DND-41 (cell line): ENCODE data around the gene NTN1.

Experiments
- ATAC-seq: fragments of 200-7000 bp; cut with Tn5 transposase; 3 replicates; pipeline ENCODE4 v1.9.1; 2021; ENCODE audit warnings: low read depth; ENCODE audit not compliant: insufficient read depth
- DNase-seq: peaks from one replicate; pipeline ENCODE4 v3.0.0-alpha.2; 2020
- H2AFZ ChIP-seq: 2 replicates; pipeline ENCODE4 v1.6.0; 2012; ENCODE audit warnings: low read depth, low read length
- H3K27ac ChIP-seq: 2 replicates; pipeline ENCODE4 v1.5.1; 2012; ENCODE audit warnings: low read length, inconsistent platforms
- H3K27me3 ChIP-seq: fragments of 200-600 bp; sonication (generic); 2 replicates; pipeline ENCODE4 v1.6.0; 2012; ENCODE audit warnings: low read length, mild to moderate bottlenecking, inconsistent platforms; ENCODE audit not compliant: insufficient read depth, poor library complexity
- H3K36me3 ChIP-seq: 2 replicates; pipeline ENCODE4 v1.5.1; 2012; ENCODE audit warnings: low read length, inconsistent platforms; ENCODE audit not compliant: insufficient read depth
- H3K4me1 ChIP-seq: 2 replicates; pipeline ENCODE4 v1.5.1; 2012; ENCODE audit warnings: mild to moderate bottlenecking, low read length; ENCODE audit not compliant: insufficient read depth
- H3K4me2 ChIP-seq: 2 replicates; pipeline ENCODE4 v1.6.0; 2012; ENCODE audit warnings: mild to moderate bottlenecking, moderate library complexity, low read length, inconsistent platforms; ENCODE audit not compliant: insufficient read depth
- H3K4me3 ChIP-seq, 2 experiments: fragments of 200-600 bp in 1 of 2; shearing (Covaris generic) in 1 of 2; 2 replicates each; pipeline ENCODE4 v1.5.1; 2012 to 2016; ENCODE audit warnings: inconsistent platforms in 2 of 2, low read length in 2 of 2, mild to moderate bottlenecking in 2 of 2, low read depth in 1 of 2, moderate library complexity in 1 of 2
- H3K79me2 ChIP-seq: 2 replicates; pipeline ENCODE4 v1.6.0; 2012; ENCODE audit warnings: low read length, inconsistent platforms; ENCODE audit not compliant: insufficient read depth
- H3K9ac ChIP-seq: 2 replicates; pipeline ENCODE4 v1.6.0; 2012; ENCODE audit warnings: low read depth, mild to moderate bottlenecking, inconsistent platforms, low read length, moderate library complexity
- H3K9me3 ChIP-seq: 2 replicates; pipeline ENCODE4 v1.5.1; 2012; ENCODE audit warnings: low read length, moderate library complexity, mild to moderate bottlenecking, inconsistent platforms; ENCODE audit not compliant: insufficient read depth, severe bottlenecking
- H4K20me1 ChIP-seq: 2 replicates; pipeline ENCODE4 v1.6.0; 2012; ENCODE audit warnings: low read length; ENCODE audit not compliant: insufficient read depth
- EZH2 ChIP-seq: IDR thresholded peaks from 3 replicates; pipeline ENCODE4 v1.6.1; 2012; ENCODE audit warnings: borderline replicate concordance, low read depth, mild to moderate bottlenecking, moderate library complexity, low read length, inconsistent platforms; ENCODE audit not compliant: severe bottlenecking
- TF ChIP-seq, protein P1 (sequence below): IDR thresholded peaks from 2 replicates; pipeline ENCODE4 v1.5.1; 2012; ENCODE audit warnings: borderline replicate concordance, low read length, moderate library complexity, mild to moderate bottlenecking; ENCODE audit not compliant: poor library complexity, severe bottlenecking; ENCODE audit errors: extremely low read depth

Gene NTN1

DNA sequence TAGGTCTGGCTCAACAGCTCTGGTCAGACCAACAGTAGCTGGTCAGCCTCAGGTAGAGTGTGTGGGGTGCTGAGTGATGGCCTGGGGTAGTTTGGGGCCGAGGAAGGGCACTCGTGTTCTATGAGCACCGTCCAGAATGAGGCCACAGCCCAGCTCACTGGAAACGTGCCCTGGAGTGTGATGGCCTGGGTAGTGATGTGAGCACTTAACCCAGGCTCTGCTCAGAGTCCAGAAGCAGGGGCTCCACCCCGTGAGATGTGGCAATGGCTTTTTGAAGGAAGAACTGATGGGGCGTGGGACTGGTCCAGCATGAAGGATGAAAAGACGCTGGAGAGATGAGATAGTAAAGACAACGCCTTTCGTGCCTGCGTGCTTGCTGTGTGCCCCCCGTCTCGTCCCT, 35.3 kb downstream of the NTN1 start:
- H3K9me3 ChIP-seq: no peaks in the 10 kb centered on the region
- ATAC-seq (no peak), DNase-seq (no peak)
- H3K4me1 ChIP-seq: no peaks in the 10 kb centered on the region
- H3K27ac ChIP-seq: no peak overlapping the region
- no peak overlapping the region for H2AFZ ChIP-seq
- H3K4me2 ChIP-seq: no peak overlapping the region
- TF ChIP-seq EZH2: no peak
- TF ChIP-seq, protein P1, sequence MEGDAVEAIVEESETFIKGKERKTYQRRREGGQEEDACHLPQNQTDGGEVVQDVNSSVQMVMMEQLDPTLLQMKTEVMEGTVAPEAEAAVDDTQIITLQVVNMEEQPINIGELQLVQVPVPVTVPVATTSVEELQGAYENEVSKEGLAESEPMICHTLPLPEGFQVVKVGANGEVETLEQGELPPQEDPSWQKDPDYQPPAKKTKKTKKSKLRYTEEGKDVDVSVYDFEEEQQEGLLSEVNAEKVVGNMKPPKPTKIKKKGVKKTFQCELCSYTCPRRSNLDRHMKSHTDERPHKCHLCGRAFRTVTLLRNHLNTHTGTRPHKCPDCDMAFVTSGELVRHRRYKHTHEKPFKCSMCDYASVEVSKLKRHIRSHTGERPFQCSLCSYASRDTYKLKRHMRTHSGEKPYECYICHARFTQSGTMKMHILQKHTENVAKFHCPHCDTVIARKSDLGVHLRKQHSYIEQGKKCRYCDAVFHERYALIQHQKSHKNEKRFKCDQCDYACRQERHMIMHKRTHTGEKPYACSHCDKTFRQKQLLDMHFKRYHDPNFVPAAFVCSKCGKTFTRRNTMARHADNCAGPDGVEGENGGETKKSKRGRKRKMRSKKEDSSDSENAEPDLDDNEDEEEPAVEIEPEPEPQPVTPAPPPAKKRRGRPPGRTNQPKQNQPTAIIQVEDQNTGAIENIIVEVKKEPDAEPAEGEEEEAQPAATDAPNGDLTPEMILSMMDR: no peak
- H3K79me2 ChIP-seq: no peaks in the 10 kb centered on the region
- no peak overlapping the region for H3K4me3 ChIP-seq
- H3K36me3 ChIP-seq: no peaks in the 10 kb centered on the region
- H3K9ac ChIP-seq: no peak overlapping the region
- no peaks in the 10 kb centered on the region for H4K20me1 ChIP-seq
- no peaks in the 10 kb centered on the region for H3K27me3 ChIP-seq

DNA sequence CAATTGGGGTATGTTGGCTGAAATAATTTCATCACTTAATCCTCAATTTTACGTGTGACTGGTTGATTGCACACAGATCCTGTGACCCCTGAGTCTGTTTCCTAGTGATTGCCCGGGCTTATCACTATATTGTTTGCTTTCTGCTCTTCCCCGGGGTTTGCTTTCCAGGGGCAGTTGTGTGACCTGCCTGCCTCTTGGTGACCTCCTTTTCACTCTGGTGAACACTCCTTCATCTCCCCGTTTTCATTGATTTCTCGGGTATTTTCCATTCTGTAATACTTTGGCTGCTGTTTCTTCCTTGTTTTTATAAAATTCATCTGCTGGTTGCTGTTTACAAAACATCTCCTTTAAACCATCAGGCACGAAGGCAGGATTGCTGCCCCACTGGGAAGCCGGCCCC, 36.0 kb downstream of the NTN1 start:
- Histone ChIP-seq H2AFZ (no peak overlapping the region), H3K36me3 (no peaks in the 10 kb centered on the region), H3K4me2 (no peak overlapping the region), H3K4me1 (no peaks in the 10 kb centered on the region), H3K27me3 (no peaks in the 10 kb centered on the region), H3K27ac (no peak overlapping the region), H3K9me3 (no peaks in the 10 kb centered on the region), H3K9ac (no peak overlapping the region), H3K4me3 (no peak overlapping the region), H3K79me2 (no peaks in the 10 kb centered on the region), H4K20me1 (no peaks in the 10 kb centered on the region)
- TF ChIP-seq EZH2: no peak
- TF ChIP-seq, protein P1: no peak
- no peak for DNase-seq
- ATAC-seq: no peak

DNA sequence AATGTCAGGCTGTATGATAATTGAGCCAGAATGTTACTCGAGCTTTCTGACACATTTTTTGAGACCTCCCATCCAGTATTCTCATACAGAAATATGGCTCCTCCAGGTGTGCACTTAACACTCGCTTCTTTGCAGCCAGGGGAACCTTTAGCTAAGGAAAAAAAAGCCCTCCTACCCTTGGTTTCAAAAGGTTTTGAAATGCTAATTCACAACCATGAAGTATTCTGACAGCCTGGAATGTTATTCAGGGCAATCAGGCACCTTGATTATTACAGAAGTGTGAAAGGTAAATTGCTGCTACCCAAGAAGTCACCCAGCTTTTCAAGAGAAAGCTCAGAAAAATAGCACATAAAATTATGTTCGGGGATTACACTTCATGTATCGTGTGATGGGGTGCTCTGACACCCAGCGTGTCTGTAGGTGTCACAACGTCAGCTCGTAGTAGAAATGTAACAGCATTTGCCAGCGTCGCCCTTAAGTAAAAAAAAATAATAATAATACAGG, 41.1 kb downstream of the NTN1 start:
- TF ChIP-seq, protein P1: no peak
- no peak for TF ChIP-seq EZH2
- H3K36me3 ChIP-seq: no peaks in the 10 kb centered on the region
- no peak overlapping the region for H3K27ac ChIP-seq
- no peak for DNase-seq
- H3K4me2 ChIP-seq: no peak overlapping the region
- no peaks in the 10 kb centered on the region for H3K79me2 ChIP-seq
- no peaks in the 10 kb centered on the region for H4K20me1 ChIP-seq
- H3K9ac ChIP-seq: no peak overlapping the region
- no peak overlapping the region for H2AFZ ChIP-seq
- H3K9me3 ChIP-seq: no peaks in the 10 kb centered on the region
- ATAC-seq: no peak
- no peaks in the 10 kb centered on the region for H3K27me3 ChIP-seq
- no peak overlapping the region for H3K4me3 ChIP-seq
- no peaks in the 10 kb centered on the region for H3K4me1 ChIP-seq
